Measurements from ENCODE around the gene SURF2. TPM values are rescaled to one million over a fixed set of nuclear protein-coding genes. Genes with fewer than 3 reads are reported as not detected.

Gene SURF2
- total RNA-seq, 6 experiments from 2014 or later = 6.3 to 16.9 (median 8.2) TPM

DNA sequence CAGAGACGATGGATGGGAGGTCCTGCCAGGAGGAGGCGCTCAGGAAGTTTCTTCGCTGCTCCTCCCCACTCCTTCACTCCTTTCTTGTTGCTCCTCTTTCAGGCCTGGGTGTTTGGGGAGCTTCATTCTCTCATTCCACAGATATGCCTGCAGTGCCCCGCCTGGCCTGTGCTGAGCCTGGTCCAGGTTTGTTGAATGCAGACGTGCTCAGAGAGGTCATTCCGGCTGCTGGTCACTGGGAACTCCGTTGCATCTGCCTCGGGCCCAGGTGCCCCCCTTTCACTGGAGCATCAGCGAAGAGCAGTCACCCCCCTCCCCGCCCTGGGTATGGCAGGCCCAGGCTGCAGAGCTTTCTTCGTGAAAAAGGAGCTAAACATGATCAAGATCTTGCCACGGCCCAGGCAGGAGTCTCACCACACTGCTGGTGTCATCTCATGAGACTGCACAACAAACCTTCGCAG, 35.9 kb upstream of the SURF2 start:
- WGBS (ENCODE audit: insufficient coverage, low coverage, low lambda C conversion rate, missing lambda C conversion rate) = 86% methylated on average over 2 of the region's 13 CpGs
- H3K36me3 ChIP-seq = no peaks in the 10 kb centered on the region
- no peak for DNase-seq
- H3K4me1 ChIP-seq = no peaks in the 10 kb centered on the region
- no peaks in the 10 kb centered on the region for H3K9me3 ChIP-seq
- no peak overlapping the region for H3K4me3 ChIP-seq
- no peak overlapping the region for H3K27ac ChIP-seq
- no peak for TF ChIP-seq POLR2A (IDR thresholded peaks at IDR 0.05)
- TF ChIP-seq, protein P1, sequence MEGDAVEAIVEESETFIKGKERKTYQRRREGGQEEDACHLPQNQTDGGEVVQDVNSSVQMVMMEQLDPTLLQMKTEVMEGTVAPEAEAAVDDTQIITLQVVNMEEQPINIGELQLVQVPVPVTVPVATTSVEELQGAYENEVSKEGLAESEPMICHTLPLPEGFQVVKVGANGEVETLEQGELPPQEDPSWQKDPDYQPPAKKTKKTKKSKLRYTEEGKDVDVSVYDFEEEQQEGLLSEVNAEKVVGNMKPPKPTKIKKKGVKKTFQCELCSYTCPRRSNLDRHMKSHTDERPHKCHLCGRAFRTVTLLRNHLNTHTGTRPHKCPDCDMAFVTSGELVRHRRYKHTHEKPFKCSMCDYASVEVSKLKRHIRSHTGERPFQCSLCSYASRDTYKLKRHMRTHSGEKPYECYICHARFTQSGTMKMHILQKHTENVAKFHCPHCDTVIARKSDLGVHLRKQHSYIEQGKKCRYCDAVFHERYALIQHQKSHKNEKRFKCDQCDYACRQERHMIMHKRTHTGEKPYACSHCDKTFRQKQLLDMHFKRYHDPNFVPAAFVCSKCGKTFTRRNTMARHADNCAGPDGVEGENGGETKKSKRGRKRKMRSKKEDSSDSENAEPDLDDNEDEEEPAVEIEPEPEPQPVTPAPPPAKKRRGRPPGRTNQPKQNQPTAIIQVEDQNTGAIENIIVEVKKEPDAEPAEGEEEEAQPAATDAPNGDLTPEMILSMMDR (IDR thresholded peaks at IDR 0.05) = no peak
- intact Hi-C loops (cut with DNase I) = loop anchor here in 1 of 2 donors (5.0 kb wide), 1 partner anchor 837 kb away; no protein-coding TSS in a partner anchor
- no peaks in the 10 kb centered on the region for H3K27me3 ChIP-seq
- no peak for ATAC-seq

DNA sequence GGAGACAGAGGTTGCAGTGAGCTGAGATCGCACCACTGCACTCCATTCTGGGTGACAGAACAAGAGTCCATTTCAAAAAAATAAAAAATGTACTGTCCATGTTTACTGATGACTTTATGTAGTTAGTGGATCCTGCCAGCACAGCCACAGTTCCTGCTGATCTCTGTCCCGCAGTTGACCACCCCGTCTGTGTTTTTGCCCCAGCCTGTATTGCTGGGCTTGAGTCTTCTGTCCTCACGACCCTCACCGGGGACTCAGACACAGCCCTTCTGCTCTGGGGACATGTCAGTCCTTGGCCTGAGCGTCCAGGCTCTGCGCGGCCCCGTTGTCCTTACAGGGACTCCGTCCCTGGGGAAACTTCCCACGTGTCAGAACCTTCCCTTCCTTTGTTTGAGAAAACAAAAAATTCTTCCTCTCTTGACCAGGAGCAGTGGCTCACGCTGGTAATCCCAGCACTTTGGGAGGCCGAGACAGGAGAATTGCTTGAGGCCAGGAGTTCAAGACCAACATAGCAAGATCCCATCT, 34.9 kb upstream of the SURF2 start:
- H3K4me1 ChIP-seq = no peaks in the 10 kb centered on the region
- WGBS (ENCODE audit: insufficient coverage, low coverage, low lambda C conversion rate, missing lambda C conversion rate) = 77% methylated on average over 12 of the region's 13 CpGs
- H3K27me3 ChIP-seq = no peaks in the 10 kb centered on the region
- no peaks in the 10 kb centered on the region for H3K36me3 ChIP-seq
- no peak overlapping the region for H3K27ac ChIP-seq
- intact Hi-C loops (cut with DNase I) = loop anchor here in 1 of 2 donors (5.0 kb wide), 1 partner anchor 836 kb away; no protein-coding TSS in a partner anchor
- no peak overlapping the region for H3K4me3 ChIP-seq
- DNase-seq (peak in 1 of 3 donors; percentile 31), ATAC-seq (no peak)
- H3K9me3 ChIP-seq = no peaks in the 10 kb centered on the region
- no peak for TF ChIP-seq POLR2A (IDR thresholded peaks at IDR 0.05)
- TF ChIP-seq, protein P1 (IDR thresholded peaks at IDR 0.05) = no peak

DNA sequence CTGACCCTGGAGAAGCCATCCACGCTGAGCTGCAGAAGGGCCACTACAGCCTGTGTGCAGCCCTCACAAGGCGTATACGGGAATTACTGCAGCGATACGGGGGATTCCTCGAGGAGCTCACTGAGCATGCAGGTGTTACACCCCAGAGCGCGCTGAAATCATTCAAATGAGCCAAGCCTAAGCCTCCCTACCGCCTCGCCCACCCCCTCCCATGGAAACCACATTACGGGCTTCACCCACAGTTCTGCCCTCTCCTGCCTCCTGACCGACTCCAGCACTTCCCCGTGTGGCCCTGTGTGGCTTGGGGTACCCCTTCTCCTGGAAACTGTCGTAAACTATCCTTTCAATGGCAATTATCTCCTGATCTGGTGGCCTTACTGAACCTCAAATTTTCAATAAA, 33.6 kb upstream of the SURF2 start:
- Histone ChIP-seq H3K9me3 (no peaks in the 10 kb centered on the region), H3K27me3 (no peaks in the 10 kb centered on the region), H3K4me3 (no peak overlapping the region), H3K27ac (no peak overlapping the region), H3K36me3 (no peaks in the 10 kb centered on the region), H3K4me1 (no peaks in the 10 kb centered on the region)
- WGBS (ENCODE audit: insufficient coverage, low coverage, low lambda C conversion rate, missing lambda C conversion rate) = 70% methylated on average over 6 of the region's 14 CpGs
- ATAC-seq (no peak), DNase-seq (no peak)
- intact Hi-C loops (cut with DNase I) = loop anchor here in 1 of 2 donors (5.0 kb wide), 1 partner anchor 835 kb away; no protein-coding TSS in a partner anchor
- TF ChIP-seq, protein P1 (IDR thresholded peaks at IDR 0.05) = no peak
- TF ChIP-seq POLR2A (IDR thresholded peaks at IDR 0.05) = no peak

DNA sequence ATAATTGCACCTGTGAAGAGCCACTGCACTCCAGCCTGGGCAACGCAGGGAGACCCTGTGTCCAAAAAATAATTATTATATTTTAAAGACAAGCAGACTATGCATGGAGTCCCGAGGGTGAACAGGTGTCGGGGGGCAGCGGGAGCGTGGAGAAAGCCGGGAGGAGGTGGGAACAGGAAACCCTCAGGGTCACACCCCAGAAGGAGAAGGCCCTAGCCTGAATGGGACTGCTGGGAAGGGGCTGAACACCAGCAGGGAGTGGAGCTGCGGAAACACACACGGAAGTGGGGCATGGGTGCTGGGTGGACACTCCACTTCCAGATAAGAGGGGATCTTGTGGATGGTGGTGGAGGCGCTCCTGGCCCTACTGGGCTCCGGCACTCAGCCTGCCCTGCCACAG, 33.1 kb upstream of the SURF2 start:
- intact Hi-C loops (cut with DNase I) = loop anchor here in 1 of 2 donors (5.0 kb wide), 1 partner anchor 834 kb away; no protein-coding TSS in a partner anchor

More for the DNA sequence above, 33.1 kb upstream of the SURF2 start:
- no peaks in the 10 kb centered on the region for H3K4me1 ChIP-seq
- ATAC-seq (no peak), DNase-seq (peak in 1 of 3 donors; percentile 8)
- TF ChIP-seq POLR2A (IDR thresholded peaks at IDR 0.05) = no peak
- TF ChIP-seq, protein P1 (IDR thresholded peaks at IDR 0.05) = no peak
- H3K27ac ChIP-seq = no peak overlapping the region
- H3K9me3 ChIP-seq = no peaks in the 10 kb centered on the region
- no peak overlapping the region for H3K4me3 ChIP-seq
- 87% methylated on average over 4 of the region's 10 CpGs for WGBS (ENCODE audit: insufficient coverage, low coverage, low lambda C conversion rate, missing lambda C conversion rate)
- no peaks in the 10 kb centered on the region for H3K36me3 ChIP-seq
- no peaks in the 10 kb centered on the region for H3K27me3 ChIP-seq

Measured in right lobe of liver (tissue), 6 donors.